Stomach (tissue), 9 donors: ENCODE data around the gene ATG14. TPM values are rescaled to one million over a fixed set of nuclear protein-coding genes. Genes with fewer than 3 reads are reported as not detected.
"Not testable (repeated sequence)": the region's sequence is repeated elsewhere in the genome, so short reads cannot be mapped to it uniquely, and the experiment has no call there.

ENCODE experiments used
- DNase-seq, 2 donors: peaks; one replicate each; pipeline versions ENCODE4 v3.0.0 to v3.0.0-alpha.2; 2013 to 2019
- H3K27ac ChIP-seq, 5 donors: fragments of 200-600 bp in 4 of 5; sonication (generic) in 4 of 5; one replicate each; pipeline ENCODE4 v1.5.1; 2013 to 2019; ENCODE audit warnings: mild to moderate bottlenecking in 1 of 5, moderate library complexity in 1 of 5
- H3K27me3 ChIP-seq, 3 donors: fragments of 200-600 bp; sonication (generic); one replicate each; pipeline ENCODE4 v1.5.1; 2017 to 2019; ENCODE audit warnings: mixed run types in 1 of 3
- H3K36me3 ChIP-seq, 4 donors: fragments of 200-600 bp; sonication (generic); 1 replicate in 3 of 4; 2 replicates in 1 of 4; pipeline ENCODE4 v1.5.1; 2016 to 2019
- H3K4me1 ChIP-seq, 4 donors: fragments of 200-600 bp; sonication (generic); one replicate each; pipeline ENCODE4 v1.5.1; 2016 to 2019
- H3K4me3 ChIP-seq, 4 donors: fragments of 200-600 bp; sonication (generic) in 3 of 4; one replicate each; pipeline ENCODE4 v1.5.1; 2016 to 2019; ENCODE audit warnings: mild to moderate bottlenecking in 1 of 4
- H3K9me3 ChIP-seq, 4 donors: fragments of 200-600 bp; sonication (generic); one replicate each; pipeline ENCODE4 v1.5.1; 2016 to 2019
- CTCF ChIP-seq, 7 experiments: fragments of 450-650 bp in 4 of 7; fragments of 200-600 bp in 3 of 7; sonication (generic) in 3 of 7; IDR thresholded peaks; one replicate each; pipeline ENCODE4 v1.5.1; 2016 to 2019; ENCODE audit warnings: antibody characterized with exemption in 7 of 7, control low read depth in 2 of 7, mild to moderate bottlenecking in 1 of 7
- EP300 ChIP-seq: sonication (generic); formaldehyde crosslinking; IDR thresholded peaks from one replicate; pipeline ENCODE4 v1.6.1; 2017; ENCODE audit warnings: antibody characterized with exemption
- POLR2A ChIP-seq, 4 donors: fragments of 450-650 bp; IDR thresholded peaks; one replicate each; pipeline ENCODE4 v1.6.1; 2016; ENCODE audit warnings: antibody characterized with exemption in 4 of 4, control low read depth in 2 of 4, mild to moderate bottlenecking in 1 of 4, moderate library complexity in 1 of 4
- POLR2AphosphoS5 ChIP-seq, 3 donors: sonication (generic); formaldehyde crosslinking; IDR thresholded peaks; one replicate each; pipeline ENCODE4 v1.6.1; 2016; ENCODE audit warnings: antibody characterized with exemption in 3 of 3
- WGBS, 5 donors: extraction: QIAGEN DNeasy Blood & Tissue Kit in 3 of 5; methylation state at CpG; one replicate each; pipeline versions ENCODE4 v1.1.5 to v1.1.7; 2013 to 2018; 5-methylcytosine and 5-hydroxymethylcytosine counted together
- intact Hi-C: fragments of 100-400 bp; cut with DNase I; formaldehyde crosslinking; loops from one replicate; pipeline ENCODE4 v1.15.1; 2023; ENCODE audit warnings: low total_unique reads
- polyA plus RNA-seq, 3 donors: library from polyadenylated mRNA; stranded (reverse); fragments of 200-250 nt; gene quantifications; one replicate each; pipeline ENCODE4 v1.2.3, GENCODE V29; 2013
- total RNA-seq, 5 donors: library from RNA; depleted of rRNA; stranded (reverse); fragments of >200 nt; gene quantifications; one replicate each; pipeline versions ENCODE4 v1.1.0 to v1.2.3, GENCODE V29; 2014 to 2016
- donor health status: healthy with polysubstance abuse.
- donor health status: Bipolar disorder and iron deficiency.
- donor health status: healthy.

The ATG14 gene
- total and polyA plus RNA-seq, 8 donors = 3.3 to 29.7 (median 5.8) TPM

- Histone ChIP-seq H3K4me1 (no peaks in the 10 kb centered on the region), H3K36me3 (no peaks in the 10 kb centered on the region), H3K4me3 (no peak overlapping the region), H3K27me3 (no peaks in the 10 kb centered on the region), H3K27ac (no peak overlapping the region), H3K9me3 (no peaks in the 10 kb centered on the region)
- no peak for DNase-seq
- intact Hi-C loops = no loop called here
- 82 to 100% (median 94%) methylated on average over 1 of the region's 1 CpG for WGBS, 5 donors
- TF ChIP-seq POLR2AphosphoS5 (IDR thresholded peaks at IDR 0.05) (no peak), POLR2A (IDR thresholded peaks at IDR 0.05) (no peak), CTCF (IDR thresholded peaks at IDR 0.05) (no peak), EP300 (no peak)
Observed at GRCh38 chr14:55425091-55425490, 13.5 kb upstream of the ATG14 start.

GRCh38 chr14:55423969-55424368 is 12.3 kb upstream of the ATG14 start:
- H3K9me3 ChIP-seq = no peaks in the 10 kb centered on the region
- no peaks in the 10 kb centered on the region for H3K27me3 ChIP-seq
- no peak overlapping the region for H3K27ac ChIP-seq
- H3K4me3 ChIP-seq = no peak overlapping the region
- H3K4me1 ChIP-seq = no peaks in the 10 kb centered on the region
- intact Hi-C loops = no loop called here
- no peaks in the 10 kb centered on the region for H3K36me3 ChIP-seq
- TF ChIP-seq POLR2A (IDR thresholded peaks at IDR 0.05) (no peak), EP300 (no peak), POLR2AphosphoS5 (IDR thresholded peaks at IDR 0.05) (no peak), CTCF (IDR thresholded peaks at IDR 0.05) (no peak)
- no peak for DNase-seq
- 9 to 20% (median 15%) methylated on average over 2 of the region's 2 CpGs for WGBS, 5 donors

- DNase-seq, H3K4me3 ChIP-seq, H3K27ac ChIP-seq, H3K27me3 ChIP-seq, H3K36me3 ChIP-seq, H3K4me1 ChIP-seq, intact Hi-C loops, H3K9me3 ChIP-seq: not testable (repeated sequence)
- 83 to 94% (median 92%) methylated on average over 11 of the region's 11 CpGs for WGBS, 5 donors
Observed at GRCh38 chr14:55422338-55422737, 10.7 kb upstream of the ATG14 start.

- no peak overlapping the region for H3K27ac ChIP-seq
- H3K9me3 ChIP-seq = no peaks in the 10 kb centered on the region
- TF ChIP-seq POLR2A (IDR thresholded peaks at IDR 0.05) (no peak), POLR2AphosphoS5 (IDR thresholded peaks at IDR 0.05) (no peak), CTCF (IDR thresholded peaks at IDR 0.05) (no peak), EP300 (no peak)
- WGBS, 5 donors = 93 to 100% (median 96%) methylated on average over 1 of the region's 1 CpG
- no peaks in the 10 kb centered on the region for H3K27me3 ChIP-seq
- DNase-seq = no peak
- intact Hi-C loops = no loop called here
- H3K36me3 ChIP-seq = no peaks in the 10 kb centered on the region
- no peak overlapping the region for H3K4me3 ChIP-seq
- H3K4me1 ChIP-seq = peaks cover 0 to 3% (median 0%) of the 10 kb centered on the region in 4 donors
Observed at GRCh38 chr14:55419663-55420062, 8.0 kb upstream of the ATG14 start.

GRCh38 chr14:55418411-55418810 is 6.8 kb upstream of the ATG14 start:
- intact Hi-C loops = no loop called here
- H3K27ac ChIP-seq = no peak overlapping the region
- peaks cover 0 to 3% (median 0%) of the 10 kb centered on the region in 4 donors for H3K4me1 ChIP-seq
- H3K27me3 ChIP-seq = no peaks in the 10 kb centered on the region
- no peak overlapping the region for H3K4me3 ChIP-seq
- TF ChIP-seq EP300 = no peak
- TF ChIP-seq CTCF (IDR thresholded peaks at IDR 0.05) = no peak
- TF ChIP-seq POLR2AphosphoS5 (IDR thresholded peaks at IDR 0.05) = no peak
- no peak for TF ChIP-seq POLR2A (IDR thresholded peaks at IDR 0.05)
- no peaks in the 10 kb centered on the region for H3K36me3 ChIP-seq
- DNase-seq = no peak
- 42 to 54% (median 48%) methylated on average over 6 of the region's 6 CpGs for WGBS, 5 donors
- no peaks in the 10 kb centered on the region for H3K9me3 ChIP-seq
